ENCODE results near the gene GNB1L.

Gene GNB1L

DNA sequence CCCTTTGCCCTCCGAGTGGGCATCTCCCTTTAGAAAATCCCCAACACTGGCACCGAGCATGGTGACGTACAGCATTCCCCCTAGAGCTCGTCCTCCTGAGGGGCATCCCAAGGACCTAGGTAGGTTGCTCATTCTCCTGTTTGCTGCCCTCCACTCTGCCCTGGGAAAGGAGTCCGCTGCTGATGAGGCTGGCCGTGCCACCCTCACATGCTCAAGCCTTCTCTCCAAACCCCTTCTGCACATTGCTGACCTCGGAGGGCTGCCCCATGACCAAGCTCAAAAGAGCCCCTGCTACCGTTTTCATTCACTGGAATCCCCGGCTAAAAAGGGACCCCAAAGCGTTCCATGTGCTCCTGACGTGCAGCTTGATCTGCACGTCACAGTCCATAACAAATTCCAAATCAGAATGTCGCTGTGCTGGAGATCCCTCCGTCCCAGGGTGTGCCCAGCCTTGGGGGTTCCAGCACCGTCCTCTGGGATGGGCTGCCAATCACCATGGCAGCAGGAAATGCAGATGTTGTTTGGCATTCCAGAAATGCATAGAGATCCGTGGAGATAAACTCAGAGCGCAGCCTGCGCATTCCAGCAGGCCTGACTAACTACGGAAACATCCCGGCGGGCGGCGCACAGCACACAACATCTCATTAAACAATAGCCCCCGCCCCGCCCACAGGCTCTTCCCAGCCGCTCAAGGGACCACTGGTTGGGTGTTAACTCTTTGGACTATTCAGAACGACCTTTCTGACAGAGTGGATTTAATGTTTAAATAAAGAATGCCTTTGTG lies 26.3 kb upstream of the GNB1L start (continued):
- TF ChIP-seq, protein P1, sequence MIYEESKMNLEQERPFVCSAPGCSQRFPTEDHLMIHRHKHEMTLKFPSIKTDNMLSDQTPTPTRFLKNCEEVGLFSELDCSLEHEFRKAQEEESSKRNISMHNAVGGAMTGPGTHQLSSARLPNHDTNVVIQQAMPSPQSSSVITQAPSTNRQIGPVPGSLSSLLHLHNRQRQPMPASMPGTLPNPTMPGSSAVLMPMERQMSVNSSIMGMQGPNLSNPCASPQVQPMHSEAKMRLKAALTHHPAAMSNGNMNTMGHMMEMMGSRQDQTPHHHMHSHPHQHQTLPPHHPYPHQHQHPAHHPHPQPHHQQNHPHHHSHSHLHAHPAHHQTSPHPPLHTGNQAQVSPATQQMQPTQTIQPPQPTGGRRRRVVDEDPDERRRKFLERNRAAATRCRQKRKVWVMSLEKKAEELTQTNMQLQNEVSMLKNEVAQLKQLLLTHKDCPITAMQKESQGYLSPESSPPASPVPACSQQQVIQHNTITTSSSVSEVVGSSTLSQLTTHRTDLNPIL (CRISPR knock-in tag; IDR thresholded peaks at IDR 0.05; ENCODE audit: low read depth): no peak
- no peak for TF ChIP-seq RARB (CRISPR knock-in tag; IDR thresholded peaks at IDR 0.05)
- TF ChIP-seq PPARA (CRISPR knock-in tag; IDR thresholded peaks at IDR 0.05; ENCODE audit: borderline replicate concordance): no peak
- TF ChIP-seq ZFP3 (CRISPR knock-in tag; IDR thresholded peaks at IDR 0.05): no peak
- TF ChIP-seq ZNF8 (CRISPR knock-in tag; IDR thresholded peaks at IDR 0.05): no peak
- TF ChIP-seq GLIS3 (CRISPR knock-in tag; IDR thresholded peaks at IDR 0.05): no peak
- no peak for TF ChIP-seq ZNF565 (CRISPR knock-in tag; conservative IDR thresholded peaks at IDR 0.05; ENCODE audit: low read depth)

DNA sequence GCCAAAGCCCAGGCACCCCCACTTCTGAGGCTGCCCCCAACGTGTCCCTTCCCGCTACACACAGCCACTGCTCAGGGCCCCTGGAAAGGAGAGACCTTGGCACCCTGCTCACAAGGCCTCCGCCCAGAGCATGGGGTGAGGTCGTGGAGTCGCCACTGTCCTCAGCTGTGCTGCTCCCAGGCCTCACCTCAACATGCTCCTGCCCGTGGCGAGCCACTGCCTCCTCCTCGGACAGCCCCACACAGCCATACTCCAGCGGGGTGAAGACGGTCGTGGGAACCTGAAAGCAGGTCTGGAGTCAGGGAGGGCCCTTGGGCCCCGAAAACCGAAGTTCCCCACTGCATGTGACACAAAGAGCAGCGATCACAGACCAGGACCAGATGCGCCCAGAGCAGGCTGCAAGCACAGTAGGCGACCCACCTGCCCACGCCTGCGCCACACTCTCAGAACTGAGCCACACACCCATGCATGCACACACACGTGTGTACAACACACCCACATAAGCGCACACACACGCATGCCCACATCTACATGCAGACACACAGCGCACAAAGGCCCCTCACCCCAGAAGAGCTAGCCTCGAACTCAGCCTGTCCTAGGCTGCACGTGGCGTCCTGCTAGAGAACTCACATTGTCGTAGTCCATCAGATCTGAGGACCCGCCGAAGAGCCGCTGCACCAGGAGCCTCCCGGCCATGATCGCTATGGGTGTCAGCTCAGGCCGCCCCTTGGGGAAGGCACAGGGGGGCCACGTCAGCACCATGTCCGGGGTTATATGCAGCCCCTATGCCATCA lies 25.5 kb upstream of the GNB1L start:
- TF ChIP-seq, protein P2, sequence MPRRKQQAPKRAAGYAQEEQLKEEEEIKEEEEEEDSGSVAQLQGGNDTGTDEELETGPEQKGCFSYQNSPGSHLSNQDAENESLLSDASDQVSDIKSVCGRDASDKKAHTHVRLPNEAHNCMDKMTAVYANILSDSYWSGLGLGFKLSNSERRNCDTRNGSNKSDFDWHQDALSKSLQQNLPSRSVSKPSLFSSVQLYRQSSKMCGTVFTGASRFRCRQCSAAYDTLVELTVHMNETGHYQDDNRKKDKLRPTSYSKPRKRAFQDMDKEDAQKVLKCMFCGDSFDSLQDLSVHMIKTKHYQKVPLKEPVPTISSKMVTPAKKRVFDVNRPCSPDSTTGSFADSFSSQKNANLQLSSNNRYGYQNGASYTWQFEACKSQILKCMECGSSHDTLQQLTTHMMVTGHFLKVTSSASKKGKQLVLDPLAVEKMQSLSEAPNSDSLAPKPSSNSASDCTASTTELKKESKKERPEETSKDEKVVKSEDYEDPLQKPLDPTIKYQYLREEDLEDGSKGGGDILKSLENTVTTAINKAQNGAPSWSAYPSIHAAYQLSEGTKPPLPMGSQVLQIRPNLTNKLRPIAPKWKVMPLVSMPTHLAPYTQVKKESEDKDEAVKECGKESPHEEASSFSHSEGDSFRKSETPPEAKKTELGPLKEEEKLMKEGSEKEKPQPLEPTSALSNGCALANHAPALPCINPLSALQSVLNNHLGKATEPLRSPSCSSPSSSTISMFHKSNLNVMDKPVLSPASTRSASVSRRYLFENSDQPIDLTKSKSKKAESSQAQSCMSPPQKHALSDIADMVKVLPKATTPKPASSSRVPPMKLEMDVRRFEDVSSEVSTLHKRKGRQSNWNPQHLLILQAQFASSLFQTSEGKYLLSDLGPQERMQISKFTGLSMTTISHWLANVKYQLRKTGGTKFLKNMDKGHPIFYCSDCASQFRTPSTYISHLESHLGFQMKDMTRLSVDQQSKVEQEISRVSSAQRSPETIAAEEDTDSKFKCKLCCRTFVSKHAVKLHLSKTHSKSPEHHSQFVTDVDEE (CRISPR knock-in tag; IDR thresholded peaks at IDR 0.05): no peak
- TF ChIP-seq ESRRG (CRISPR knock-in tag; IDR thresholded peaks at IDR 0.05) (no peak), RARB (CRISPR knock-in tag; IDR thresholded peaks at IDR 0.05) (no peak), ZNF565 (CRISPR knock-in tag; conservative IDR thresholded peaks at IDR 0.05; ENCODE audit: low read depth) (no peak), ARNTL (CRISPR knock-in tag; IDR thresholded peaks at IDR 0.05; ENCODE audit: borderline replicate concordance, low read depth) (no peak), PATZ1 (CRISPR knock-in tag; IDR thresholded peaks at IDR 0.05; ENCODE audit: borderline replicate concordance) (no peak), ZFP3 (CRISPR knock-in tag; IDR thresholded peaks at IDR 0.05) (no peak), BACH2 (CRISPR knock-in tag; IDR thresholded peaks at IDR 0.05; ENCODE audit: borderline replicate concordance) (no peak), PPARA (CRISPR knock-in tag; IDR thresholded peaks at IDR 0.05; ENCODE audit: borderline replicate concordance) (no peak), POU6F1 (CRISPR knock-in tag; IDR thresholded peaks at IDR 0.05; ENCODE audit: borderline replicate concordance, low read depth) (no peak), GLIS3 (CRISPR knock-in tag; IDR thresholded peaks at IDR 0.05) (no peak), ZNF70 (CRISPR knock-in tag; IDR thresholded peaks at IDR 0.05) (no peak), TOX (CRISPR knock-in tag; IDR thresholded peaks at IDR 0.05; ENCODE audit: borderline replicate concordance) (no peak)
- TF ChIP-seq, protein P1 (CRISPR knock-in tag; IDR thresholded peaks at IDR 0.05; ENCODE audit: low read depth): no peak
- ATAC-seq: no peak

DNA sequence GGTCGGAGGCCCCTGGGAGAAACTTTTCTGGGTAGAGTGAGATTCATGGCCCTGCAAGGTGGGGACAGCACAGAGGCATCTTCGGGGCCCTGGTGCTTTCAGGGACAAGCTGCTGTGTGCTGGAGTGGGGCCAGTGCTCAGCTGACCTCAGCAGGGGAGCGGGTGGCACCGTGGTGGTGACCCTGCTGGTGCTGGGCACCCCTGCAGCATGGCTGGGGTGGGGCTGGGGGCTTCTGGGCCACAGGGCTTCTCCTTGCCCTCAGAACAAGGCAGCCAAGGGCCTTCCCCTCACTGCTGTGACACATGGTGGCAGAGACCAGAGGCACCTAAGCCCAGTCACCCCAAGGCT lies 24.9 kb upstream of the GNB1L start:
- no peak for TF ChIP-seq ZFP3 (CRISPR knock-in tag; IDR thresholded peaks at IDR 0.05)
- no peak for TF ChIP-seq POU6F1 (CRISPR knock-in tag; IDR thresholded peaks at IDR 0.05; ENCODE audit: borderline replicate concordance, low read depth)
- no peak for TF ChIP-seq SNAI2 (CRISPR knock-in tag; IDR thresholded peaks at IDR 0.05)
- TF ChIP-seq ZNF70 (CRISPR knock-in tag; IDR thresholded peaks at IDR 0.05): no peak
- TF ChIP-seq ARNTL (CRISPR knock-in tag; IDR thresholded peaks at IDR 0.05; ENCODE audit: borderline replicate concordance, low read depth): no peak
- no peak for TF ChIP-seq OSR1 (CRISPR knock-in tag; IDR thresholded peaks at IDR 0.05)
- no peak for TF ChIP-seq GLIS3 (CRISPR knock-in tag; IDR thresholded peaks at IDR 0.05)
- TF ChIP-seq ISL1 (CRISPR knock-in tag; IDR thresholded peaks at IDR 0.05): no peak
- no peak for TF ChIP-seq PPARA (CRISPR knock-in tag; IDR thresholded peaks at IDR 0.05; ENCODE audit: borderline replicate concordance)
- TF ChIP-seq ZFP30 (CRISPR knock-in tag; IDR thresholded peaks at IDR 0.05): no peak
- TF ChIP-seq ZNF565 (CRISPR knock-in tag; conservative IDR thresholded peaks at IDR 0.05; ENCODE audit: low read depth): no peak
- no peak for TF ChIP-seq PATZ1 (CRISPR knock-in tag; IDR thresholded peaks at IDR 0.05; ENCODE audit: borderline replicate concordance)
- TF ChIP-seq BACH2 (CRISPR knock-in tag; IDR thresholded peaks at IDR 0.05; ENCODE audit: borderline replicate concordance): no peak
- no peak for TF ChIP-seq ESRRG (CRISPR knock-in tag; IDR thresholded peaks at IDR 0.05)
- no peak for TF ChIP-seq RARB (CRISPR knock-in tag; IDR thresholded peaks at IDR 0.05)
- ATAC-seq: no peak

All from SK-N-SH treated with all-trans-retinoic acid at 6 μM for 48 hours (cell line).